A673 (cell line): Measurements from ENCODE around the gene BTBD3. TPM values are rescaled to one million over a fixed set of nuclear protein-coding genes. Genes with fewer than 3 reads are reported as not detected.

ENCODE experiments used
- BruUV-seq: library from RNA; stranded (reverse); fragments of 400-500 nt; replicated peaks from 2 replicates; lab custom pipeline; 2021; lab: Mats Ljungman, UMichigan
- CTCF ChIA-PET: fragments of 300-600 bp; sonication (Branson Sonifier 250); formaldehyde crosslinking; loops from one replicate; lab custom pipeline; 2022; ENCODE audit warnings: antibody characterized with exemption; lab: Charles Lee
- POLR2A ChIA-PET: fragments of 300-600 bp; sonication (Branson Sonifier 250); formaldehyde crosslinking; loops from one replicate; lab custom pipeline; 2022; ENCODE audit warnings: antibody characterized with exemption; ENCODE audit not compliant: low non-redundant PET; lab: Charles Lee
- DNase-seq: peaks from one replicate; pipeline ENCODE4 v3.0.0-alpha.2; 2015; ENCODE audit warnings: low spot score
- H3K27ac ChIP-seq: fragments of 200-600 bp; sonication (generic); 2 replicates; pipeline ENCODE4 v1.5.1; 2016; ENCODE audit warnings: mixed run types, low read depth, mild to moderate bottlenecking, mixed read lengths, antibody characterized with exemption, low read length; ENCODE audit not compliant: poor library complexity, severe bottlenecking
- H3K27me3 ChIP-seq: fragments of 200-600 bp; sonication (generic); replicated peaks from 2 replicates; pipeline ENCODE4 v1.6.1; 2017; ENCODE audit warnings: mixed run types, low read depth, mild to moderate bottlenecking, mixed read lengths, antibody characterized with exemption, low read length; ENCODE audit not compliant: insufficient read depth, poor library complexity
- H3K36me3 ChIP-seq: fragments of 200-600 bp; sonication (generic); 2 replicates; pipeline ENCODE4 v1.6.1; 2016; ENCODE audit warnings: mixed run types, mild to moderate bottlenecking, mixed read lengths, antibody characterized with exemption, low read length; ENCODE audit not compliant: insufficient read depth, poor library complexity, severe bottlenecking
- H3K4me1 ChIP-seq: fragments of 200-600 bp; sonication (generic); 2 replicates; pipeline ENCODE4 v1.6.1; 2017; ENCODE audit warnings: mixed run types, mild to moderate bottlenecking, mixed read lengths, antibody characterized with exemption, low read length; ENCODE audit not compliant: insufficient read depth, poor library complexity, severe bottlenecking
- H3K4me3 ChIP-seq: fragments of 200-600 bp; sonication (generic); 2 replicates; pipeline ENCODE4 v1.5.1; 2016; ENCODE audit warnings: low read depth, mixed run types, mild to moderate bottlenecking, mixed read lengths, low read length; ENCODE audit not compliant: poor library complexity, severe bottlenecking
- H3K9me3 ChIP-seq: fragments of 200-600 bp; sonication (generic); 2 replicates; pipeline ENCODE4 v1.6.1; 2016; ENCODE audit warnings: mixed run types, low read depth, mild to moderate bottlenecking, mixed read lengths, antibody characterized with exemption, low read length; ENCODE audit not compliant: poor library complexity, severe bottlenecking
- EZH2 ChIP-seq: fragments of 200-600 bp; sonication (generic); IDR thresholded peaks from 2 replicates; pipeline ENCODE4 v1.6.1; 2017; ENCODE audit warnings: borderline replicate concordance, low read depth, mild to moderate bottlenecking, mixed read lengths, antibody characterized with exemption, low read length; ENCODE audit not compliant: poor library complexity, severe bottlenecking
- intact Hi-C: fragments of 100-400 bp; cut with micrococcal nuclease; formaldehyde crosslinking; loops from one replicate; pipeline ENCODE4 v1.10.0; 2022; ENCODE audit not compliant: unreplicated experiment
- total RNA-seq: library from RNA; stranded (reverse); gene quantifications from 2 replicates; pipeline ENCODE4 v1.2.3, GENCODE V29; 2021
- TF ChIP-seq, protein P1 (sequence below): fragments of 300-800, 200-600 bp; sonication (generic); conservative IDR thresholded peaks from 2 replicates; pipeline ENCODE4 v1.5.1; 2017; ENCODE audit warnings: low read depth, mild to moderate bottlenecking, antibody characterized with exemption, low read length, moderate library complexity, mixed read lengths

Gene BTBD3
- total RNA-seq, 1 experiment from 2014 or later: 43.5 TPM

DNA sequence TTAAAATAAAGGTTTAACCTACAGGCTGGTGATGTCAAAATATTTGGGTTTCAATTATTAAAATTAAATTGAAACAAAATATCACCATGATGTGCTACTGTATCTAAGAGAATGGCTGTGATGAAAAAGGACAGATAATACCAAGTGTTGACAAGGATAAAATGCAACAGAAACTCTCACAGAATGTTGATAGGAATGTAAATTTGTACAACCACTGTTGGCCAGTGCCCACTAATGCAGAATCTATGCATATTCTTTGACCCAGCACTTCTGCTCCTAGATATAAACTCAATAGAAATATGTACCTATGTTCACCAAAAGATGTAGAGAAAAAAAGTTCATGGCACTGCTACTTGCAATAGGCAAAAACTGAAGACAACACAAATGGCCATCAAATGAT is 41.1 kb upstream of the BTBD3 start:
- Histone ChIP-seq H3K27ac (no peak overlapping the region), H3K36me3 (no peaks in the 10 kb centered on the region), H3K4me1 (no peaks in the 10 kb centered on the region), H3K9me3 (no peaks in the 10 kb centered on the region), H3K27me3 (peaks cover 5% of the 10 kb centered on the region), H3K4me3 (no peak overlapping the region)
- no peak for DNase-seq
- ChIA-PET POLR2A (no interaction called here), CTCF (no interaction called here)
- intact Hi-C loops: no loop called here
- TF ChIP-seq, protein P1, sequence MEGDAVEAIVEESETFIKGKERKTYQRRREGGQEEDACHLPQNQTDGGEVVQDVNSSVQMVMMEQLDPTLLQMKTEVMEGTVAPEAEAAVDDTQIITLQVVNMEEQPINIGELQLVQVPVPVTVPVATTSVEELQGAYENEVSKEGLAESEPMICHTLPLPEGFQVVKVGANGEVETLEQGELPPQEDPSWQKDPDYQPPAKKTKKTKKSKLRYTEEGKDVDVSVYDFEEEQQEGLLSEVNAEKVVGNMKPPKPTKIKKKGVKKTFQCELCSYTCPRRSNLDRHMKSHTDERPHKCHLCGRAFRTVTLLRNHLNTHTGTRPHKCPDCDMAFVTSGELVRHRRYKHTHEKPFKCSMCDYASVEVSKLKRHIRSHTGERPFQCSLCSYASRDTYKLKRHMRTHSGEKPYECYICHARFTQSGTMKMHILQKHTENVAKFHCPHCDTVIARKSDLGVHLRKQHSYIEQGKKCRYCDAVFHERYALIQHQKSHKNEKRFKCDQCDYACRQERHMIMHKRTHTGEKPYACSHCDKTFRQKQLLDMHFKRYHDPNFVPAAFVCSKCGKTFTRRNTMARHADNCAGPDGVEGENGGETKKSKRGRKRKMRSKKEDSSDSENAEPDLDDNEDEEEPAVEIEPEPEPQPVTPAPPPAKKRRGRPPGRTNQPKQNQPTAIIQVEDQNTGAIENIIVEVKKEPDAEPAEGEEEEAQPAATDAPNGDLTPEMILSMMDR: no peak
- no peak for TF ChIP-seq EZH2
- BruUV-seq: no TSS peak

DNA sequence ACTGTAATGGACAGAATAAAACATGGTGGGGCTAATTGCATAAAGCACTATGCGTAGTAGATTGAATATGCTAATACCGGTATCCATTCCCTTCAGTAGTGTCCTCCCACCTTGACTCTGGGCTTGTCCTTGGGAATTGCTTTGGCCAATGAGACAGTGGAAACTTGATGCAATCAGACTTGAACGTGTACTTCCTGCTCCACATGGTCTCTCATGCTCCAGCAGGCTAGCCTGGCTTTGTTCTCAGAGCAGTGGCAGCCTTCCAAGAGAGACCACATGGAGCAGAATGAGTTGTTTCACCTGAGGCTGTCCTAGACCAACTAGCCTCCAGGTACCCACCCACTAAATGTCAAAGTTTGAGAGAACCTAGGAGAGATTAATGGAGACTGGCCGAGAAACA is 37.0 kb upstream of the BTBD3 start:
- no peak overlapping the region for H3K27ac ChIP-seq
- TF ChIP-seq, protein P1: no peak
- no peak for TF ChIP-seq EZH2
- CTCF ChIA-PET: no interaction called here
- H3K4me1 ChIP-seq: no peaks in the 10 kb centered on the region
- H3K4me3 ChIP-seq: no peak overlapping the region
- DNase-seq: no peak
- no TSS peak for BruUV-seq
- H3K9me3 ChIP-seq: no peaks in the 10 kb centered on the region
- intact Hi-C loops: no loop called here
- H3K36me3 ChIP-seq: no peaks in the 10 kb centered on the region
- peaks cover 5% of the 10 kb centered on the region for H3K27me3 ChIP-seq
- POLR2A ChIA-PET: no interaction called here

DNA sequence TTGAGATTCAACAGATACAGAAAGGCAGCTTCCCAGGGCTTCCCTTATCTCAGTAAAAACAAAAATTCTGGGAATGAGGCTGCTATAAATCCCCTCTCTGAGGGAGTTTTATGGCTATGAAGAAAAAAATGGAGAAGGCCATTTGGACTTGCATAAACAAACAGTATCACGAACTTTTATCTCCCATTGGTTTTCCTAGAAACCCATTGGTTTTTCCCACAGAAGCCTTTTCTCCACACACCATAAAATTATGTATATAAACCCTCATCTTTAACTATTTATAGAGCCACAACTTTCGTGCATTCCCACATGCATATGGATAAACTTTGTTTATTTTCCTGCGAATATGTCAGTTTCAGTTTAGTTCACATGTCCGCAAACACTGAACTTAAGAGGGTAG is 36.2 kb upstream of the BTBD3 start:
- Histone ChIP-seq H3K27me3 (peaks cover 6% of the 10 kb centered on the region), H3K36me3 (no peaks in the 10 kb centered on the region), H3K27ac (no peak overlapping the region), H3K4me3 (no peak overlapping the region), H3K9me3 (no peaks in the 10 kb centered on the region), H3K4me1 (no peaks in the 10 kb centered on the region)
- ChIA-PET CTCF (no interaction called here), POLR2A (no interaction called here)
- intact Hi-C loops: no loop called here
- TF ChIP-seq, protein P1: no peak
- TF ChIP-seq EZH2: no peak
- no TSS peak for BruUV-seq
- DNase-seq: no peak
